H9 (cell line): ENCODE data around the gene C10orf71. TPM values are rescaled to one million over a fixed set of nuclear protein-coding genes. Genes with fewer than 3 reads are reported as not detected.

Experiments
- DNase-seq: peaks from one replicate; pipeline ENCODE4 v3.0.0-alpha.2; 2017
- H2AFZ ChIP-seq: one replicate; pipeline ENCODE4 v1.6.1; 2013; ENCODE audit warnings: mild to moderate bottlenecking, low read length, control low read depth, moderate library complexity
- H2AK5ac ChIP-seq: 2 replicates; pipeline ENCODE4 v1.6.1; 2013; ENCODE audit warnings: low read length, control low read depth, mixed read lengths; ENCODE audit not compliant: insufficient read length
- H2BK120ac ChIP-seq: one replicate; pipeline ENCODE4 v1.6.1; 2013; ENCODE audit warnings: low read depth, mild to moderate bottlenecking, low read length, control low read depth, inconsistent platforms; ENCODE audit not compliant: poor library complexity, severe bottlenecking
- H2BK12ac ChIP-seq: 2 replicates; pipeline ENCODE4 v1.6.1; 2013; ENCODE audit warnings: low read length, control low read depth, mixed read lengths, low read depth; ENCODE audit not compliant: insufficient read length
- H2BK15ac ChIP-seq: 2 replicates; pipeline ENCODE4 v1.6.1; 2013; ENCODE audit warnings: low read depth, low read length, control low read depth
- H2BK20ac ChIP-seq: one replicate; pipeline ENCODE4 v1.6.1; 2013; ENCODE audit warnings: low read depth, mild to moderate bottlenecking, low read length, control low read depth, inconsistent platforms; ENCODE audit not compliant: poor library complexity, severe bottlenecking
- H2BK5ac ChIP-seq: 2 replicates; pipeline ENCODE4 v1.6.1; 2013; ENCODE audit warnings: low read length, control low read depth, mixed read lengths; ENCODE audit not compliant: insufficient read length
- H3K14ac ChIP-seq: 2 replicates; pipeline ENCODE4 v1.6.1; 2013; ENCODE audit warnings: low read length, control low read depth; ENCODE audit not compliant: insufficient read depth
- H3K18ac ChIP-seq: 2 replicates; pipeline ENCODE4 v1.6.1; 2013; ENCODE audit warnings: low read depth, mild to moderate bottlenecking, mixed read lengths, low read length, control low read depth; ENCODE audit not compliant: insufficient read length
- H3K23ac ChIP-seq: 2 replicates; pipeline ENCODE4 v1.6.1; 2013; ENCODE audit warnings: low read length, control low read depth, mixed read lengths, low read depth; ENCODE audit not compliant: insufficient read length
- H3K23me2 ChIP-seq: 2 replicates; pipeline ENCODE4 v1.6.1; 2013; ENCODE audit warnings: low read depth, mild to moderate bottlenecking, mixed read lengths, low read length, control low read depth; ENCODE audit not compliant: insufficient read length, poor library complexity, severe bottlenecking
- H3K27ac ChIP-seq: 2 replicates; pipeline ENCODE4 v1.5.1; 2013; ENCODE audit warnings: low read length, control low read depth, mixed read lengths, low read depth; ENCODE audit not compliant: insufficient read length
- H3K27me3 ChIP-seq: 2 replicates; pipeline ENCODE4 v1.6.1; 2013; ENCODE audit warnings: low read length, control low read depth, inconsistent platforms; ENCODE audit not compliant: insufficient read depth
- H3K4ac ChIP-seq: 2 replicates; pipeline ENCODE4 v1.6.1; 2013; ENCODE audit warnings: low read depth, mild to moderate bottlenecking, control low read depth, inconsistent platforms, low read length, moderate library complexity
- H3K4me1 ChIP-seq: 2 replicates; pipeline ENCODE4 v1.6.1; 2013; ENCODE audit warnings: low read length, control low read depth, inconsistent platforms; ENCODE audit not compliant: insufficient read depth
- H3K4me2 ChIP-seq: 2 replicates; pipeline ENCODE4 v1.6.1; 2013; ENCODE audit warnings: low read length, control low read depth, mixed read lengths; ENCODE audit not compliant: insufficient read length, insufficient read depth
- H3K56ac ChIP-seq: 2 replicates; pipeline ENCODE4 v1.6.1; 2013; ENCODE audit warnings: low read depth, mild to moderate bottlenecking, mixed read lengths, low read length, control low read depth; ENCODE audit not compliant: insufficient read length
- H3K79me1 ChIP-seq: 2 replicates; pipeline ENCODE4 v1.6.1; 2013; ENCODE audit warnings: low read depth, mild to moderate bottlenecking, moderate library complexity, low read length, control low read depth, inconsistent platforms; ENCODE audit not compliant: insufficient read depth, poor library complexity, severe bottlenecking
- H3K79me2 ChIP-seq: 2 replicates; pipeline ENCODE4 v1.6.1; 2013; ENCODE audit warnings: low read length, control low read depth, inconsistent platforms; ENCODE audit not compliant: insufficient read depth
- H3K9ac ChIP-seq: 2 replicates; pipeline ENCODE4 v1.6.1; 2013; ENCODE audit warnings: low read length, control low read depth, mixed read lengths; ENCODE audit not compliant: insufficient read length; ENCODE audit errors: extremely low read depth
- H3K9me3 ChIP-seq: one replicate; pipeline ENCODE4 v1.6.1; 2013; ENCODE audit warnings: low read depth, low read length, inconsistent platforms; ENCODE audit not compliant: control insufficient read depth
- H3T11ph ChIP-seq: one replicate; pipeline ENCODE4 v1.6.1; 2013; ENCODE audit warnings: mild to moderate bottlenecking, low read length, control low read depth, inconsistent platforms
- H4K20me1 ChIP-seq: one replicate; pipeline ENCODE4 v1.6.1; 2013; ENCODE audit not compliant: control insufficient read depth, insufficient read length, insufficient read depth
- H4K5ac ChIP-seq: 2 replicates; pipeline ENCODE4 v1.6.1; 2013; ENCODE audit warnings: low read depth, mild to moderate bottlenecking, mixed read lengths, low read length, control low read depth; ENCODE audit not compliant: insufficient read length
- H4K8ac ChIP-seq: replicated peaks from 2 replicates; pipeline ENCODE4 v1.6.1; 2013; ENCODE audit warnings: low read length, control low read depth, mixed read lengths, low read depth; ENCODE audit not compliant: insufficient read length
- H4K91ac ChIP-seq: 2 replicates; pipeline ENCODE4 v1.6.1; 2013; ENCODE audit warnings: low read depth, mild to moderate bottlenecking, moderate library complexity, mixed read lengths, low read length, control low read depth; ENCODE audit not compliant: insufficient read length
- H3K27ac Mint-ChIP-seq, 3 experiments: 2 replicates in 2 of 3; 3 replicates in 1 of 3; pipeline ENCODE4 v1.8.0; 2020 to 2021; ENCODE audit warnings: mixed read lengths in 3 of 3, mild to moderate bottlenecking in 1 of 3, moderate library complexity in 1 of 3
- H3K27me3 Mint-ChIP-seq: 2 replicates; pipeline ENCODE4 v1.8.0; 2021; ENCODE audit warnings: low read depth, mild to moderate bottlenecking, moderate library complexity, mixed read lengths
- H3K36me3 Mint-ChIP-seq, 3 experiments: 2 replicates in 2 of 3; 3 replicates in 1 of 3; pipeline ENCODE4 v1.8.0; 2020 to 2021; ENCODE audit warnings: low read depth in 3 of 3, mixed read lengths in 3 of 3; ENCODE audit not compliant: insufficient read depth in 1 of 3
- H3K4me1 Mint-ChIP-seq, 2 experiments: 2 replicates each; pipeline ENCODE4 v1.8.0; 2020; ENCODE audit warnings: mixed read lengths in 2 of 2
- H3K4me3 Mint-ChIP-seq, 2 experiments: 2 replicates in 1 of 2; 3 replicates in 1 of 2; pipeline ENCODE4 v1.8.0; 2020 to 2021; ENCODE audit warnings: mild to moderate bottlenecking in 2 of 2, mixed read lengths in 2 of 2, moderate library complexity in 1 of 2
- H3K9me3 Mint-ChIP-seq, 2 experiments: 2 replicates in 1 of 2; 3 replicates in 1 of 2; pipeline ENCODE4 v1.8.0; 2020; ENCODE audit warnings: mild to moderate bottlenecking in 2 of 2, mixed read lengths in 2 of 2, moderate library complexity in 1 of 2
- CTCF ChIP-seq: fragments of 200-600 bp; sonication (generic); conservative IDR thresholded peaks from 3 replicates; pipeline ENCODE4 v1.8.0; 2021; ENCODE audit warnings: antibody characterized with exemption, mild to moderate bottlenecking
- WGBS: extraction: QIAGEN DNeasy Blood & Tissue Kit; methylation state at CpG from one replicate; pipeline ENCODE4 v1.1.7; 2013; ENCODE audit warnings: missing lambda C conversion rate, low lambda C conversion rate, mixed read lengths; ENCODE audit not compliant: insufficient read length; ENCODE audit errors: extremely low coverage; 5-methylcytosine and 5-hydroxymethylcytosine counted together
- total RNA-seq: library from RNA; stranded (reverse); gene quantifications from 2 replicates; pipeline ENCODE4 v1.2.1, GENCODE V29; 2021

C10orf71 gene
- total RNA-seq, 1 experiment from 2014 or later: not detected

GRCh38 chr10:49373361-49373760 lies 74.4 kb downstream of the C10orf71 start:
- H3K27me3 ChIP-seq: no peaks in the 10 kb centered on the region
- H3K4me3 Mint-ChIP-seq: no peak overlapping the region
- H3K27ac ChIP-seq: no peak overlapping the region
- H2BK12ac ChIP-seq: no peak overlapping the region
- no peak for TF ChIP-seq CTCF
- peaks cover 31% of the 10 kb centered on the region for H3K27me3 Mint-ChIP-seq
- H4K5ac ChIP-seq: no peak overlapping the region
- H3K27ac Mint-ChIP-seq: no peak overlapping the region
- WGBS: no CpG with 5 or more reads among the region's 5 CpGs
- no peaks in the 10 kb centered on the region for H3K36me3 Mint-ChIP-seq
- H3K56ac ChIP-seq: no peak overlapping the region
- H3K23me2 ChIP-seq: no peaks in the 10 kb centered on the region
- no peaks in the 10 kb centered on the region for H3K79me2 ChIP-seq
- DNase-seq: no peak
- no peaks in the 10 kb centered on the region for H3K79me1 ChIP-seq
- H3K4me1 ChIP-seq: no peaks in the 10 kb centered on the region
- no peak overlapping the region for H2BK20ac ChIP-seq
- H3K4ac ChIP-seq: no peak overlapping the region
- H3K14ac ChIP-seq: no peak overlapping the region
- no peaks in the 10 kb centered on the region for H3K4me1 Mint-ChIP-seq
- no peak overlapping the region for H2BK15ac ChIP-seq
- H2BK120ac ChIP-seq: no peak overlapping the region
- no peaks in the 10 kb centered on the region for H3K9me3 ChIP-seq
- H4K20me1 ChIP-seq: no peaks in the 10 kb centered on the region
- H3K18ac ChIP-seq: no peak overlapping the region
- H3K9ac ChIP-seq: no peak overlapping the region
- no peak overlapping the region for H2BK5ac ChIP-seq
- H4K91ac ChIP-seq: no peak overlapping the region
- no peaks in the 10 kb centered on the region for H3K9me3 Mint-ChIP-seq
- H4K8ac ChIP-seq: no peak overlapping the region
- no peak overlapping the region for H2AK5ac ChIP-seq
- no peak overlapping the region for H3K4me2 ChIP-seq
- H3K23ac ChIP-seq: no peak overlapping the region
- H3T11ph ChIP-seq: no peak overlapping the region
- no peak overlapping the region for H2AFZ ChIP-seq
